Smooth muscle cell of the brain vasculature (primary cell): ENCODE results near the gene HOXA6.

Experiments used
- DNase-seq: peaks from one replicate; pipeline ENCODE4 v3.0.0-alpha.2; 2012; ENCODE audit warnings: low read depth, low spot score

Gene HOXA6

DNA sequence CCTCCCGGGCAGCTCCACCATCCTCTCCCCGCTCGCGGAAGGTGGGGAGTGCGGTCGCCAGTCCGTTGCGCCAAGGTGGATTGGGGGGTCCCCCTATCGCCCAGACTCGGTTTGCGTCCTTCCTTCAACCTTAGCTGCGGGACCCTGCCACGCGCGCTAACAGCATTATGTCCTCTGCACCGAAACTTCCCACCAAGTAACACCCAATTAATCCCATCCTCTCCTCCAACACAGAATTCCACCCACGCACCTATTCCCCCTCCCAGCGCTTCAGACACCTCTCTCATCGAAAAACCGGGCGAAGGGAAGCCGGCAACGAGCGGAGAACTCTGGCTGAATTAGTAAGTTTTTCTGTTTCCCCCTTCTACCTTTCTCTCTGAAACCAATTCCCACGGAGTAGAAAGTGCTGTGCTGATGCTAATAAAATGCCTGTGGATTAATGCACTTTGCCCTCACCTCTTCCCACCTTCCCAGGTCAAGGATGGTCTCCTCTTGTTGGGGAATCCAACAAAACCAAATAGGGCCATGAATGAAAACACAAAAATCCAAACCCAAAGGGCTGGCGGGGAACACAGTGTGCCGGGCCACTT, 3.9 kb upstream of the HOXA6 start:
- DNase-seq, result no peak

DNA sequence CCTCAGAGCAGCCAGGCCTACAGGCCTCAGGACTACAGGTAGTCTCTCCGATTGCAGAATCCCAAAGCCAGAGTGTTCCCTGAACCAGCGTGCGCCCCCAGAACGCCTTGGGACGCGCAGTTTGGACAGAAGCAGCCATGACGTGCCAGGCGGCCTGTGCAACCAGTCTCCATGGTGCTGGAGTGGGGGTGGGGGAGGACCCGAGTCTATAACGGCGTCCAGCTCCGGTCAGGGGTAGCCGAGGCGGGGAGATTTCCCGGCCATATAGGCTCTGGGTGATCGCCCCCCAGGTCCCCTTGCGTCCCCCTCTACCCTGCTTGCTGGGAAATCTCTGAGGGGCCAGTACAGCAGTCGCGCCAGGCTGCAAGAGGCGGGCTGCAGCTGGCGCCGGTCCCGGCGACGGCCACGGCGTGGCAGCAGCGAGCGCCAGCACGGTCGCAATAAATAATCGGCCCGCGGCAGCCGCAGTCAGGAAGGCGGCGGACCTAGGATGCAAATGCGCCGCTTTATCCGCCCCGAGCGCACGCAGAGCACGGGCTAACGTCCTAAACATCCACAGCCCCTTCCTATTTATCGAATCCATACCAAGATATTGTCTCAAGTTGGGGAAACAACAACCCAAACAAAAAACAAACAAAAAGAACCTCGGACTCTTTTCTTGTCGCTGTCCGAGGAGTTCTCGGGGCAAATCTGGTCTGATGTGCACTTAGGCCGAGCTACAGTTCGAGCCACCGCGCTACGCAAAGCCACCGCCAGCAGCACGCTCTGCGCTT, 3.2 kb upstream of the HOXA6 start:
- DNase-seq, result no peak

DNA sequence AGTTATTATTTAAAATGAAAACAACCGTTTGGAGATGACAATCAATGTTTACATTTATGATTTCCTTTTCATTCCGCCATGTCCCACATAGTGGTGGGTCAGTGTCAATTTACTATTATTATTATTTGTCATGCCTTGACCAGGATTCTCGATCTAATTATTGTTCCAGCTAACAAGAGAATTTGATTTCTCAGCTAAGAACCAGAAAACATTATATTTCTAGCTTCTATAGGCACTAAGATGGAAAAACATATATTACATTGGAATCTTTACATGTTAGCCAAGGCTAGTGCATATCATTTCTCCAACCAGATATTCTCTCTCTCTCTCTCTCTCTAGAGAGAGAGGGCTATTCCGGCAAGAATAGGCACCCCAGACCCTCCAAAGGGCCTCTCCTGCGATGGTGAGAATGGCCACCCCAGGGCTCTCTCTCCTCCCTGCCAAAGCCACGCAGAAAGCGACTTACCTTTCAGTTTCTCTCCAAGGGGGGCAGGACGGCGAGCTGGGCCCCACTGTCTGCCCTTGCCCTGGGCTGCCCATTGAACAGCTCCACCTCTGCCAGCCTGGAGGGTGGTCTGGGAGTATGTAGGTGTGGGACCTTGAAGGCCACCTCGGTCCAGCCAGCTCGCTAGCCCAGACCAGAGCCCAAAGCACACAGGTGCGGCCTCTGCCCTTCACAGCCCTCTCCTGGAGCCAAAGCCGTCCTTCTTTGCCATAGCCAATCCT, 2.4 kb upstream of the HOXA6 start:
- no peak for DNase-seq

DNA sequence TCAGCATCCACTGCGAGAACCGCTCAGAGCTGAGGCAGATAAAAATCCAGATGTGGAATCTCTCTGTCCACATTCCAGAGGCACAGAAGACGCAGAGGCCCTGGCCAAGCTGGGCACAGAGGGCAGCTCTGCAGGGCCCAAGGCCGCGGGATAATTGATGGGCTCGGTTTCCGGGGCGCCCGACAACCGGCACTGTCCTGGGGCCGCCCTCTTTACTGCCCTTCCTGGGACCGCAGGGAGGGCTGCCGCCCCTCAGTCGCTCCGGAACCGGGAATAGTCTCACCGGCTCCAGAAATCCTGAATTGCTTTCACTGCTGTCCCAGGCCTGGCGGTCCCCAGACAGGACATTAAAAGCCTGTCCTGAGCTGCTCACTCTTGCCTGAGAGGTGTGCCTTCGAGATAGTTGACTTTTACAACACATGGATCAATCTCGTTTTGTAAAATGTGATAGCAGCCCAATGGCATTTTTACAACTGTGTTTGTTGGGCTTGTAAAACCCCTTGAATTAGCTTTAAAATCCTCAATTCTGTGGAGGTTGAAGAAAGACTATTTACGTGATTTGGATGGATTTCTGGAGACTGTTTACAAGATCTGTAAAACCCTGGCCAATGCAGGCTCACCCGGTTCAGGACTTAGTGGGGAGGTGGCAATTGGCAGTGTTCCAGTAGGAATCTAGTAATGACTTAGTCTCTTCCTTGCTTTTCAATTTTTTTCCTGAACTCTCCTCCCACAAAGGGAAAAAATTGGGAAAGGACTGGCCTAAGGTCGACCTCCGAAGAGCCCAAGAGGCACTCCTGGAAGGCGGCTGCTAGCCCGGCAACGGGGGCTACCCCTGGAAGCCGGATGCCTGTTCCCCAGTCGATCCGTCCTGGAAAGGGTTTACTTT, 1.4 kb upstream of the HOXA6 start:
- no peak for DNase-seq

- no peak for DNase-seq
Measured at GRCh38 chr7:27148031-27148755, 619 bp upstream of the HOXA6 start.

- DNase-seq, result no peak
Measured at GRCh38 chr7:27146491-27147198, 929 bp downstream of the HOXA6 start.

DNA sequence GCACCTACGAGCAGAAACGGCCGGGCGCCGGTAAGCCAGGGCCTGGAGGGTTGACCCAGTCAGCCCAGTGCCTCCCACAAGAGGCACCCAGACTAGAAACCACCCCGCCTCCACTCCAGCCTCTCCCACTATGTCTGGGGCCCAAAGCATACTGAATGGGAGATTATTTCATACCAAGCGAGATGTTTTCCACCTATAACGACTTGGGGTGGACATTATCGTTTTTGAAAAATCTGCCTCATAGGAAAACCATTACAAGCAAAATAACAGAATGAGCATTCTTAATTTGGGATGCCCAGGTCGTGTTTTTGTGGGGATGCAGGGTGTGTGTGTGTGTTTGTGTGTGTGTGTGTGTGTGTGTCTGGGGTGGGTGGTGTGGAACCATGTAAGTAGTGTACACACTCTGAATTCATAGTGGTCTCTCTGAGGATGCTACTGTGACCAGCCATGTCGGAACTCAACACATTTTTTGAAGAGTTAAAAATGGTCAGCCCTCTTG, 1.6 kb downstream of the HOXA6 start:
- DNase-seq, result no peak

DNA sequence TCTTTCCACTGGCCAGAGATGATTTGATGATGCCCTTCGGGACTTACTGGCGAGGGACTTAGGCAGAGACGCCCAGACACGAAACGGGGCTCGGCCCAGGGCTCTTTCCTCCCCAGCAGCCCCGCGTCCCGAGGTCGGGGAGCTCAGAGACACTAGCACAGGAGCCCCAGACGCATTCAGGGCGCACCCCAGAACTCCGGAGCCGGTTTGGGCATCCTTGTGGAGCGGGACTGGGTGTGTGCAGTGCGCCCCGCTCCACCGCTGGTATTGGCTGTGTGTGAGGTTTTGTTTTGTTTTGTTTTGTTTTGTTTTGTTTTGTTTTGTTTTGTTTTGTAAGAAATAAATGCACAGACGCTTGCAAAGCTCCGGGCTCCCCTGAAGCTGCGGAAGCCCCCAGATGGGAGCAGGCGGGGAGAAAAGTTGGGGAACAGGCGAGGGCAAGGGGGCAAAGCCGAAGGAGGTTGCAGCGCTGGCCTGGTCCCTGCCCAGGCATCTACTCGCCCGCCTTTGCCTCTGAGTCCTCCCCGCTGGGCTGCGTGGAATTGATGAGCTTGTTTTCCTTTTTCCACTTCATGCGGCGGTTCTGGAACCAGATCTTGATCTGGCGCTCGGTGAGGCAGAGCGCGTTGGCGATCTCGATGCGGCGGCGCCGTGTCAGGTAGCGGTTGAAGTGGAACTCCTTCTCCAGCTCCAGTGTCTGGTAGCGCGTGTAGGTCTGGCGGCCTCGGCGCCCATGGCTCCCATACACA, 2.2 kb downstream of the HOXA6 start:
- DNase-seq, result no peak

DNA sequence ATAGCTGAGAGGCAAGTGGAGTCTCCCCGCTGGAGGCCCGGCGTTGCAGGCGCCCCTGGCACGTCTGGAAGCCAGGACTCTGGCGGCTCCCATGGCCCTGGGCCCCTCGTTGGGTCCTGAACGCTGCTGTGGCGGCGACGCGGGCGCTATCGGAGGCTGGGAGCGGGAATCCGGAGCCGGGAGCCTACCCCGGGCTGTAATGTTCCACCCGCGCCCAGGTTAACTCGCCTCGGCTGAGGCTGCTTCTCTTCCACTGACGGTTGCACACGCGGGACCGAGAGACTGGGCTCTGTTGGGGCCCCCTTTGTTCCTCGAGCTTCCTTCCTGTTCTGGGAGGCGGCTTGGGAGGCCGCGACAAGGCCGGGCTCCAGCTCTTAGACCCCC, 2.8 kb downstream of the HOXA6 start:
- DNase-seq, result no peak

- DNase-seq, result no peak
Measured at GRCh38 chr7:27143950-27144780, 3.4 kb downstream of the HOXA6 start.

DNA sequence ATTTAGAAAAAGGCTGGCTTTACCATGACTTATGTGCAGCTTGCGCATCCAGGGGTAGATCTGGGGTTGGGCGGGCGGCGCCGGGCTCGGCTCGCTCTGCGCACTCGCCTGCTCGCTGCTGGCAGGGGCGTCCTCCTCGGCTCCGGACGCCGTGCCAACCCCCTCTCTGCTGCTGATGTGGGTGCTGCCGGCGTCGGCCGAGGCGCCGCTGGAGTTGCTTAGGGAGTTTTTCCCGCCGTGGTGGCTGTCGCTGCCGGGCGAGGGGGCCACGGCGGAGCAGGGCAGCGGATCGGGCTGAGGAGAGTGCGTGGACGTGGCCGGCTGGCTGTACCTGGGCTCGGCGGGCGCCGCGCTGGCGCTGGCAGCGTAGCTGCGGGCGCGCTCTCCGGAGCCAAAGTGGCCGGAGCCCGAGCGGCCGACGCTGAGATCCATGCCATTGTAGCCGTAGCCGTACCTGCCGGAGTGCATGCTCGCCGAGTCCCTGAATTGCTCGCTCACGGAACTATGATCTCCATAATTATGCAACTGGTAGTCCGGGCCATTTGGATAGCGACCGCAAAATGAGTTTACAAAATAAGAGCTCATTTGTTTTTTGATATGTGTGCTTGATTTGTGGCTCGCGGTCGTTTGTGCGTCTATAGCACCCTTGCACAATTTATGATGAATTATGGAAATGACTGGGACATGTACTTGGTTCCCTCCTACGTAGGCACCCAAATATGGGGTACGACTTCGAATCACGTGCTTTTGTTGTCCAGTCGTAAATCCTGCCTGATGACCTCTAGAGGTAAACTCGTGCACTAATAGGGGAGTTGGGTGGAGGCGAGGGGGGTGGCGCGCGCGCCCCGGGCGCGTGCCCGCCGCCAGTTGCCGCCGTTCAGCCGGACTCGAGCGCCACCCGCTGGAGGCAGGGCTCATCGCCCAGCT, 4.3 kb downstream of the HOXA6 start, which contains the start of gene HOXA5:
Gene HOXA5, minus strand, starts transcription at position 659 of the 927 bp plus-strand sequence. Its CDS starts 74 bp downstream, at position 585.
- no peak for DNase-seq

GRCh38 chr7:27142580-27143022, 5.0 kb downstream of the HOXA6 start:
- DNase-seq, result no peak

DNA sequence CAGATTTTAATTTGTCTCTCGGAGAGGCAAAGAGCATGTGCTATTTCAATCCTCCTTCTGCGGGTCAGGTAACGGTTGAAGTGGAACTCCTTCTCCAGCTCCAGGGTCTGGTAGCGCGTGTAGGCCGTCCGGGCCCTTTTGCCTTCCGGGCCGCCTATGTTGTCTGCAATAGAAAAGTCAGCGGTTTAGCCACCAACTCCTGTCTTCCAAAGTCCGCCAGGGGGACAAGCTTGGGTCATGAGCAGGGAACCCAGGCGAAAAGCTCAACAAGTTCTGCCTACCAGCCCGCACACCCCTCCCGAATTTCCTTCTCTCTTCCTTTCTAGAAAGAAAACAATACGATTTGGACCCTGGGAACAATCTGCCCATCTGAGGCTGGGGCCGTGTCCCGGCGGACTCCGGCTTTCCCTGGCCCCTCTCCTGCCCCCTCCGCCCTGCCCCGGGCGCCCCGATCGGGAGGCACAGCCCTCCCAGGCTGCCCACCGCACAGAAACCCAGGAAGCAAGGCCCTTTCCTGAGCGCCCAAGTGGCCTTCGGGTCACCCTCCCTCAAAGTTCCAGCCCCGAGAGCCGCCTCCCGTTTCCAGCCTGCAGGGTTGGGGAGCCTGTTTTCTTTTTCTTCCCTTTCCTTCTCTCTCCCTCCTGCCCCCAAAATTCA, 5.5 kb downstream of the HOXA6 start:
- DNase-seq, result no peak

DNA sequence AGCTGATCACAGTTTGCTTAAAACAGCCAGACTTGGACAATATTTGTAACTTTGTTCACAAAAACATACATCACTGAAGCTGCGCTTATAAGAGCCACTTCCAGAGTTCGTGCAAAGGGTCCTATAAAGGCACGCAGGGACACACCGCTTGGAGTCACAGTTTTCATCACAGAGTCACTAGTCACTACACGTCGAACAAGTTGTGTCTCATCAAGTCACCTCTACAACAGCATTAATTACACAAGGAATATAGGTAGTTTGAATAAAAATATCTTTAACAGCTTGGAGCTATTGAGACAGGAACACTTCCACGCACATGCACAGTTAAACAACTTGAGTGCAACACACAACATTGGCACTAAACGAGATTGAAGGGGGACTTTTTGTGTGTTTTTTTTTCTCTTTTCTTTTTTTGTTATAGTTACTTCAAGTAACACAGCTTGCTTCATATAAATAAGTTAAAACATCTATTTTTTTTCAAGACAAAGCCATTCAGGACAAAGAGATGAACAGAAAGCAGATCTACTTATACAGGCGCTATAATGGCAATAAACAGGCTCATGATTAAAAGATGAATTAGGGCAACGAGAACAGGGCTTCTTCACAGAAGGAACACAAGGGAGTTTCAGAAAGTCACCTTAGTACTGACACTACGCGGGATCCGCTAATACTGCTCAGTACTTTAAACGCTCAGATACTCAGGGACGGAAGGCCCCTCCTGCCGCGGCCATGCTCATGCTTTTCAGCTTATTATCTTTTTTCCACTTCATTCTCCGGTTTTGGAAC, 6.2 kb downstream of the HOXA6 start:
- DNase-seq, result no peak

DNA sequence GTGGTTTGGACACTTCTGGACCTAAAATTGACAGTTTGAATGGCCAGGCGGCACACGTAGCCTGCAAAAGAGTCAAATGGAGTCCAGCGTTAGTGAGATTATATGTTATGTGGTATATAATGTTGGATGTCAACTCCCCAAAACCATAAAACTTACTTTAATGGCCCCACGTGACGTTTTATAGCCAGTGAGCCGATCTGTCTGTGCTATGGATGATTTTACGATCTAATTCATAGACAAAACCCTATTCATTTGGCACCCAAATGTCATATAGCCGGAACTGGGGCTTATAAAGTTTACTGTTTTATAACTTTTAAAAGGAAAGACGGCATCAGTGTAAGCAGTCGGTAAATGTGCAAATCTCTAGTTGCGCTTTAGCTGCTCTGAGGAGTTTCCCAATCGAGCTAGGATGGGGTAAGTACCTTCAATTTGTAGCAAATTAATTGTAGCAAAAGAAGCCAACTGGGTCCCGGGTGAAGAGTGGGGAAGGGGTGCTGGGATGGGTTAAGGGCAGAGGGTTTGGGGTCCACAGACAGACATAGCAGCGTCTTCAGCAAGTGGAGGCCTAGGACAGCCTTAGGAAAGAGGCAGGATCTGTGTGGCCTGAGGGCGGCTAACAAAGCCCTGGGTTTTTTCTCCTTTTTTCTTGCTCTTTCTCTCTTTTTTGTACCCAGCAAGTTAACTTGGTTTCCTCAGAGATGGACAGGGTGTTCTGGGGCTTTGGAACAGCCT, 7.3 kb downstream of the HOXA6 start:
- no peak for DNase-seq
